Measurements from ENCODE around the gene MICOS13. TPM values are rescaled to one million over a fixed set of nuclear protein-coding genes. Genes with fewer than 3 reads are reported as not detected.

MICOS13 gene
- total RNA-seq, 1 donor from 2014 or later = 22.8 TPM

DNA sequence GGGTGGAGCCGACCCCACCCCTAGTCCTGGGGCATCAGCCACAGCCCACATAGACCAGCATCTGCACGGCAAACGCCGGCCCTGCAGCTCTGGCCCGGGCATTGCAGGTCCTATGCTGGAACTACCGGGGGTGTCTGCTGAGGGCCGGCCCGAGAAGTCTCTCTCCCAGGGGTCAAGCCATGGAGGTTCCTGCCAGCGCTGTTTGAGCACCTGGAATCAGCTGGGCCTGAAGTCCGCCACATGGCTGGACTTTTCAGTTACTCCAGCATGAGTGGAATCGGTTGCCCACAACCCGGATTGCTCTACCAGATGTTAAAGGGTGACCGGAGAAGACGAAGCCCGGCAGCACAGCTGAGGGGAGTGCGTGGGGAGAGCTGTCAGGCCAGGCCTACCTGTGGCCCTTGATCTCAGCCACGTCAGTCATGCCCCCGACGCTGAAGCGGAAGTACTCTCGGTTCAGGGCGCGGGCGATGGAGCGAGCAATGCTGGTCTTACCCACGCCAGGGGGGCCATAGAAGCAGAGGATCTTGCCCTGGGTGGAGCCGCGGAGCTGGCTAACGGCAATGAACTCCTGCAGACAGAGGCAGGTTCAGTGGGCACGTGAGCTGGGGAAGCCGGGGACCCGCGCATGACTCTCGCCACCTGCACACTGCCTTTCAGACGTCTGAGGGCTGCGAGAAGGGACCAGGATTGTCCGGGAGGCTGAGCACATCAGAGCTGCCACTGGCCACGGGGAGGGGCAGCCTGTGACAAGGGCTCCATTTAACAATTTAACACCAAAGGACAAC, 18.5 kb upstream of the MICOS13 start:
- DNase-seq = no peak
- Mint-ChIP-seq H3K9me3 (ENCODE audit: unreplicated experiment) (peaks cover 9% of the 10 kb centered on the region), H3K27me3 (ENCODE audit: unreplicated experiment) (peaks cover 2% of the 10 kb centered on the region), H3K4me3 (ENCODE audit: unreplicated experiment) (no peak overlapping the region), H3K4me1 (ENCODE audit: low read depth, unreplicated experiment) (peaks cover 4% of the 10 kb centered on the region), H3K27ac (ENCODE audit: unreplicated experiment) (peak overlapping the region; percentile 72), H3K36me3 (ENCODE audit: unreplicated experiment) (no peaks in the 10 kb centered on the region)
- no peak for TF ChIP-seq CTCF (IDR thresholded peaks at IDR 0.05; ENCODE audit: partially characterized antibody, unreplicated experiment)

DNA sequence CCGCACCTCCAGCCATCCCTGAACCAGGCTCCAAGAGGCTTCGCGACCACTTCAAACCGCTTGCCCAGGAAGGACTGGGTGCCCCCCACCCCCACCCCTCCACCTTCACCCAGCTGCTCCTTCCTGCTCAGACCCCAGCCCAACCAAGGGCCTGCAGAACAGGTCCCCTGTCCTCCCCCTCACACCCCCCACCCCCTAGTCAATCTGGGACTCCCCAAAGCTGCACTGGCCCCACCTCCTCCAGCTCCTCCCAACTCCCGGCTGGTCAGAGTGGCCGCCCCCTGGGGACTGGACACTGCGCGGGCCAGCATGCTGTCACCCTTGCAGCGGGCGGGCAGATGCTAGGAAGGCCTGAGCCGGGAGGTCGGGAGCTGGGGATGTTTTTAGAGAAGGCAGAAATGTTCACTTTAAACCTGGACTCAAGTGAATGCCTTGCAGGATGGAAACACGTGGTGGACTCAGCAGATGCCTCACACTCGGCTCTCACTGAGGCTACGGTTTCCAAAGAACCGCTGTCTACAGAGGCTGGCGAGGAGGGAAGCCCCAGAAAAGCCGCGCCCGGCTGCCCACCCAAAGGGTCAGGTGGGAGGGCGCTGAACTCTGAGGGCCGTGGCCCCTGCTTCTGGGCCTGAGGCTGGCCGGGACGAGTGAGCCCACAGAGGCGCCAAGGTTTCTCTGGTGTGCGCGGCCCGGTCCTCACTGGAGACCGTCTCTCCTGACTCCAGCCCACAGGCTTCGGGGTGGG, 17.7 kb upstream of the MICOS13 start:
- peaks cover 5% of the 10 kb centered on the region for H3K9me3 Mint-ChIP-seq (ENCODE audit: unreplicated experiment)
- peak; percentile 79 for DNase-seq
- peak overlapping the region; percentile 86 for H3K27ac Mint-ChIP-seq (ENCODE audit: unreplicated experiment)
- peaks cover under 1% of the 10 kb centered on the region for H3K4me1 Mint-ChIP-seq (ENCODE audit: low read depth, unreplicated experiment)
- no peak for TF ChIP-seq CTCF (IDR thresholded peaks at IDR 0.05; ENCODE audit: partially characterized antibody, unreplicated experiment)
- H3K4me3 Mint-ChIP-seq (ENCODE audit: unreplicated experiment) = no peak overlapping the region
- no peaks in the 10 kb centered on the region for H3K27me3 Mint-ChIP-seq (ENCODE audit: unreplicated experiment)
- no peaks in the 10 kb centered on the region for H3K36me3 Mint-ChIP-seq (ENCODE audit: unreplicated experiment)

DNA sequence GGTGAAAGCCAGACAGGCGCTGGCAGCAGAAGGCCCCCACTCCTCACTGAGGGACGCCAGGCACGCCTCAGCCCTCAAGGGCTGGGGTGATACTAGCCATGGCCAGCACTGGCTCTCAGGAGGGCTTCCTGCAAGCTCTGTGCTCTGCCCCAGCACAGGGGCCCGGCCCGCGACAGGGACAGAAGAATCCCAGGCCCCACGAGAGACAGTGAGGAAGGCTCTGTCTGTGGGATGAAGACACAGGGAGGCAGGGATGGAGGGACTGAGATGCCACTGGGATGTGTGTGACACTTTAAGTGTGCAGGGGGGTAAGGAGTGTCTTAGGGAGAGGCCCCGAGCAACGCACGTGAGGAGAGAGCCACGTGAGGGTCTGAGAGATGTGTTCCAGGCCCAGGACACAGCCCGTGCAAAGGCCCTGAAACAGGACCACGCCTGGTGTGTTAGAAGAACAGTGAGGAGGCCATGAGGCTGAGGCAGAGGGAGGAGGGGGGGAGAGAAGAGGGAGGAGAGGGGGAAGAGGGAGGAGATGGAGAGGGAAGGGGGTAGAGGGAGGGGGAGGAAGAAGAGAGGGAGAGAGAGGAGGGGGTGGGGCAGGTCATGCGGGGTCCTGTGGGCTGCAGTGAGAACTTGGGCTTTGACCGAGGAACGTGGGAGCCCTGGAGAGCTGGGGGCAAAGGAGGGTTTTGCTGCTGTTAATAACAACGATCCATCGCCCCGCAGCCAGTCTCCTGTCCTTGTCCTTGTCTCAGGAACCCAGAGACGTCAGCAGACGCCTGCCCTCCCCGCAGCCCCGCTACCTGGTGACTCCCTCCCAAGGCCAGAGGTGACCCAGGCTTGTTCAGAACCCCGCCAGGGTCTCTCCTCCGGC, 16.9 kb upstream of the MICOS13 start:
- DNase-seq = peak; percentile 42
- Mint-ChIP-seq H3K36me3 (ENCODE audit: unreplicated experiment) (no peaks in the 10 kb centered on the region), H3K4me1 (ENCODE audit: low read depth, unreplicated experiment) (no peaks in the 10 kb centered on the region), H3K27me3 (ENCODE audit: unreplicated experiment) (no peaks in the 10 kb centered on the region), H3K4me3 (ENCODE audit: unreplicated experiment) (no peak overlapping the region), H3K27ac (ENCODE audit: unreplicated experiment) (peak overlapping the region; percentile 79), H3K9me3 (ENCODE audit: unreplicated experiment) (peaks cover 7% of the 10 kb centered on the region)
- no peak for TF ChIP-seq CTCF (IDR thresholded peaks at IDR 0.05; ENCODE audit: partially characterized antibody, unreplicated experiment)

DNA sequence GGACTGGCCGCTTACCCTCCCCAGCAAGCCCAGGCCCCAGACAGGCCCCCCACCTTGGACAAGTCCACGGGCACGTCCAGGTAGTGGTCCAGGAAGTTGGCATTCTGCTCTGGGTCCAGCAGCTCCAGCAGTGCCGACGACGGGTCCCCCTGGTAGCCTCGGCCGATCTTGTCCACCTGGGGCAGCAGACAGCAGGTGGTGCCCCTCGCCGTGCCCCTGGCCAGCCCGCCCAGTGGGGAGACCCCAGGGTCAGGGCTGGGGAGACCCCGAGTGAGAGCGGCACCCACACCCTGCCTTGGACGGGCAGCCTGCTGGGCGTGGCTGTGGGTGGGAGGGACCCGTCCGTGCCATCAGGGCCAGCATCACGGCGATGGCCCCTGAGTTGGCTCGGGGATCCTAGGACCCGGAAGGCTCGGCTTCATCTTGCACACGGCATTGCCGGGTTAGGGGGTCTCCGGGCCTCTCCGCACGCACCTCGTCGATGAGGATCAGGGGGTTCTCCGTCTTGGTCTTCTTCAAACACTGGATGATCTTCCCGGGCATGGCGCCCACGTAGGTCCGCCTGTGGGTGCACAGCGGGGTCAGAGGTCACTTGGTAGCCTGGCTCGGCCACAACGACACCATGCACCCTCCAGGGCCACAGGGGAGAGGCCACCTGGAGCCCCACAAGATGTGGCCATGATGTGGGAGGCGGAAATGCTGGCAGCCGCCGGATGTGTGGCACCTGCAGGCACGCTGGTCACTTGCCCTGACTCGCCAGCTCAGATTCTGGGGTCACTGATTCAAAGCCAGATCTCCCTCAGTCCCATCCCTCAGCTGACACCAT, 16.1 kb upstream of the MICOS13 start:
- Mint-ChIP-seq H3K4me1 (ENCODE audit: low read depth, unreplicated experiment) (no peaks in the 10 kb centered on the region), H3K4me3 (ENCODE audit: unreplicated experiment) (no peak overlapping the region), H3K27ac (ENCODE audit: unreplicated experiment) (peak overlapping the region; percentile 75), H3K36me3 (ENCODE audit: unreplicated experiment) (no peaks in the 10 kb centered on the region), H3K9me3 (ENCODE audit: unreplicated experiment) (peaks cover 7% of the 10 kb centered on the region), H3K27me3 (ENCODE audit: unreplicated experiment) (no peaks in the 10 kb centered on the region)
- TF ChIP-seq CTCF (IDR thresholded peaks at IDR 0.05; ENCODE audit: partially characterized antibody, unreplicated experiment) = no peak
- no peak for DNase-seq

Measured in glutamatergic neuron (in vitro differentiated cells).